WERI-Rb-1 (cell line): ENCODE measurements around the gene ADGRF3.
"Not testable (repeated sequence)": the region's sequence is repeated elsewhere in the genome, so short reads cannot be mapped to it uniquely, and the experiment has no call there.

Experiments
- DNase-seq: peaks from one replicate; pipeline ENCODE4 v3.0.0-alpha.2; 2020
- H3K27ac ChIP-seq: fragments of 250-450 bp; sonication (Bioruptor Pico); 2 replicates; pipeline ENCODE4 v1.5.1; 2020; ENCODE audit warnings: mild to moderate bottlenecking, moderate library complexity
- H3K27me3 ChIP-seq: fragments of 250-450 bp; sonication (Bioruptor Pico); 2 replicates; pipeline ENCODE4 v1.5.1; 2021; ENCODE audit warnings: mild to moderate bottlenecking, low read depth, moderate library complexity; ENCODE audit not compliant: insufficient read depth, severe bottlenecking
- H3K36me3 ChIP-seq: fragments of 250-450 bp; sonication (Bioruptor Pico); 2 replicates; pipeline ENCODE4 v1.5.1; 2020; ENCODE audit warnings: mild to moderate bottlenecking, moderate library complexity
- H3K4me3 ChIP-seq: 2 replicates; pipeline ENCODE4 v1.5.1; 2011; ENCODE audit warnings: low read depth, mild to moderate bottlenecking, control low read depth, low read length
- H3K9me3 ChIP-seq: fragments of 250-450 bp; sonication (Bioruptor Pico); 2 replicates; pipeline ENCODE4 v1.5.1; 2021; ENCODE audit warnings: mild to moderate bottlenecking, moderate library complexity; ENCODE audit not compliant: severe bottlenecking
- CTCF ChIP-seq: IDR thresholded peaks from 2 replicates; pipeline ENCODE4 v1.5.1; 2011; ENCODE audit warnings: low read depth, mild to moderate bottlenecking, control low read depth, inconsistent platforms, low read length

ADGRF3 gene

GRCh38 chr2:26327291-26328272 lies 19.0 kb downstream of the ADGRF3 start:
- Histone ChIP-seq H3K9me3 (no peaks in the 10 kb centered on the region), H3K4me3 (no peak overlapping the region), H3K27ac (no peak overlapping the region), H3K27me3 (no peaks in the 10 kb centered on the region), H3K36me3 (no peaks in the 10 kb centered on the region)
- TF ChIP-seq CTCF, result no peak
- no peak for DNase-seq

GRCh38 chr2:26326514-26326913 lies 20.1 kb downstream of the ADGRF3 start:
- no peak overlapping the region for H3K27ac ChIP-seq
- no peak overlapping the region for H3K4me3 ChIP-seq
- TF ChIP-seq CTCF, result no peak
- no peaks in the 10 kb centered on the region for H3K27me3 ChIP-seq
- no peak for DNase-seq
- H3K9me3 ChIP-seq, result no peaks in the 10 kb centered on the region
- no peaks in the 10 kb centered on the region for H3K36me3 ChIP-seq

DNA sequence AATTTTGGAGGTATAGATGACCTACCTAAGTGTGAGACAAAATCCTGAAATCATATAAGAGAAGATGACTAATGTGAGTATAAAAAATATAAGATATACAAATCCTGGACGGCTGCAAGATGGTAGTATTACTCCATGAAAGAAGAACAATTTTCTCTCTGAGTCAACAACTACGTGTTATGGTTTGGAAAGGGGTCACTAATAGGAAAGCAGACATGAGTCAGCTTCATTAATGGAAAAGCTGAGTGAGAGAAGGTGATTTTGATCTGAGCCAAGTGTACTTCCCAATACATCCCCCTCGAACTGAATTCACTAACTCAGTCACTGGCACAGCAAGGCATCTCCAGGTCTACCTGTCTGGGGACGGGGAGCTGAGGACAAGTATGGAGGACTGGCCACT lies 20.7 kb downstream of the ADGRF3 start:
- Histone ChIP-seq H3K27ac (no peak overlapping the region), H3K4me3 (no peak overlapping the region), H3K27me3 (no peaks in the 10 kb centered on the region), H3K36me3 (no peaks in the 10 kb centered on the region), H3K9me3 (no peaks in the 10 kb centered on the region)
- TF ChIP-seq CTCF, result no peak
- no peak for DNase-seq

DNA sequence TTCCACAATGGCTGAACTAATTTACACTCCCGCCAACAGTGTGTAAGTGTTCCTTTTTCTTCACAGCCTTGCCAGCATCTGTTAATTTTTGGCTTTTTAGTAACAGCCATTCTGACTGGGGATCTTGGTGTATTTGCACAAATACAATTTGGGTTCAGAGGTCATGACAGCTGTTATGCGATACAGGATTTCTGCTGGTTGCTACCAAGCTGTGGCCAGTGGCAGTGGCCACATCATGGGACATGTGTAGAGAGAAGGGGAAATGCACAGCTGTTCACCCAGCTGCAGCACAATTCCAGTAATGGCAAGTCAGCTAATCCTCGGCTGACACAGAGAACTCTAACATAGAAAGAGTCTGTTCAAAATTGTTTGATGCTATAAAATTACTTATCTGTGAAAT lies 21.7 kb downstream of the ADGRF3 start:
- no peak overlapping the region for H3K27ac ChIP-seq

DNA sequence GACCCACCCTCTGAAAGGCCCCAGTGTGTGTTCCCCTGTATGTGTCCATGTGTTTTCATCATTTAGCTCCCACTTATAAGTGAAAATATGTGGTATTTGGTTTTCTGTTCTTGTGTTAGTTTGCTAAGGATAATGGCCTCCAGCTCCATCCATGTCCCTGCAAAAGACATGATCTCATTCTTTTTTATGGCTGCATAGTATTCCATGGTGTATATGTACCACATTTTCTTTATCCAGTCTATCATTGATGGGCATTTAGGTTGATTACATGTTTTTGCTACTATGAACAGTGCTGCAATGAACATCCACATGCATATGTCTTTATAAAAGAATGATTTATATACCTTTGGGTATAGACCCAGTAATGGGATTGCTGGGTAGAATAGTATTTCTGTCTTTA lies 22.1 kb downstream of the ADGRF3 start:
- not testable (repeated sequence) for H3K27me3 ChIP-seq, H3K4me3 ChIP-seq, DNase-seq, H3K27ac ChIP-seq, H3K9me3 ChIP-seq, H3K36me3 ChIP-seq

More for the DNA sequence above, 21.7 kb downstream of the ADGRF3 start:
- Histone ChIP-seq H3K36me3 (no peaks in the 10 kb centered on the region), H3K27me3 (no peaks in the 10 kb centered on the region), H3K9me3 (no peaks in the 10 kb centered on the region), H3K4me3 (no peak overlapping the region)
- no peak for DNase-seq
- no peak for TF ChIP-seq CTCF

GRCh38 chr2:26318950-26319349 lies 27.6 kb downstream of the ADGRF3 start:
- no peak for TF ChIP-seq CTCF
- Histone ChIP-seq H3K9me3 (no peaks in the 10 kb centered on the region), H3K36me3 (no peaks in the 10 kb centered on the region), H3K27ac (no peak overlapping the region), H3K27me3 (no peaks in the 10 kb centered on the region), H3K4me3 (no peak overlapping the region)
- DNase-seq, result no peak
